OCI-LY7 (cell line): ENCODE data around the gene MARK2. TPM values are rescaled to one million over a fixed set of nuclear protein-coding genes. Genes with fewer than 3 reads are reported as not detected.

Experiments
- BruUV-seq: library from RNA; stranded (reverse); fragments of 400-500 nt; replicated peaks from 2 replicates; lab custom pipeline; 2021; lab: Mats Ljungman, UMichigan
- CTCF ChIA-PET: fragments of 300-600 bp; sonication (Branson Sonifier 250); formaldehyde crosslinking; loops from one replicate; lab custom pipeline; 2022; ENCODE audit warnings: antibody characterized with exemption; ENCODE audit not compliant: unreplicated experiment; lab: Charles Lee
- POLR2A ChIA-PET: fragments of 300-600 bp; sonication (Branson Sonifier 250); formaldehyde crosslinking; loops from one replicate; lab custom pipeline; 2022; ENCODE audit warnings: antibody characterized with exemption; lab: Charles Lee
- DNase-seq: peaks from one replicate; pipeline ENCODE4 v3.0.0-alpha.2; 2015; ENCODE audit warnings: low spot score
- H2AFZ ChIP-seq: fragments of 200-600 bp; sonication (generic), shearing (Covaris generic); 2 replicates; pipeline ENCODE4 v1.6.1; 2014; ENCODE audit warnings: mild to moderate bottlenecking, antibody characterized with exemption, low read length, moderate library complexity
- H3K27ac ChIP-seq: fragments of 200-600 bp; sonication (generic); 2 replicates; pipeline ENCODE4 v1.5.1; 2014; ENCODE audit warnings: mixed run types, low read depth, mild to moderate bottlenecking, moderate library complexity, low read length, inconsistent platforms; ENCODE audit not compliant: poor library complexity, severe bottlenecking
- H3K36me3 ChIP-seq: fragments of 200-600 bp; sonication (generic); 2 replicates; pipeline ENCODE4 v1.6.1; 2014; ENCODE audit warnings: mild to moderate bottlenecking, antibody characterized with exemption, low read length, moderate library complexity, mixed read lengths; ENCODE audit not compliant: insufficient read depth
- H3K4me1 ChIP-seq: fragments of 200-600 bp; sonication (generic); 2 replicates; pipeline ENCODE4 v1.5.1; 2014; ENCODE audit warnings: mild to moderate bottlenecking, low read length; ENCODE audit not compliant: insufficient read depth, poor library complexity, severe bottlenecking
- H3K4me2 ChIP-seq: fragments of 200-600 bp; sonication (generic); 2 replicates; pipeline ENCODE4 v1.6.1; 2014; ENCODE audit warnings: mild to moderate bottlenecking, low read length
- H3K4me3 ChIP-seq: fragments of 200-600 bp; sonication (generic); 2 replicates; pipeline ENCODE4 v1.5.1; 2014; ENCODE audit warnings: mild to moderate bottlenecking, low read depth, low read length; ENCODE audit not compliant: poor library complexity, severe bottlenecking
- H3K79me2 ChIP-seq: fragments of 200-600 bp; sonication (generic); 2 replicates; pipeline ENCODE4 v1.6.1; 2016; ENCODE audit warnings: low read depth, mild to moderate bottlenecking, low read length, moderate library complexity, mixed read lengths; ENCODE audit not compliant: insufficient read depth
- H3K9me2 ChIP-seq: fragments of 200-600 bp; sonication (generic); 2 replicates; pipeline ENCODE4 v1.6.1; 2016; ENCODE audit warnings: mild to moderate bottlenecking, low read length, mixed read lengths; ENCODE audit not compliant: insufficient read depth
- H3K9me3 ChIP-seq: fragments of 200-600 bp; sonication (generic); 2 replicates; pipeline ENCODE4 v1.6.1; 2014; ENCODE audit warnings: mild to moderate bottlenecking, mixed run types, low read length, mixed read lengths
- H4K20me1 ChIP-seq: fragments of 200-600 bp; sonication (generic); 2 replicates; pipeline ENCODE4 v1.6.1; 2014; ENCODE audit warnings: mild to moderate bottlenecking, antibody characterized with exemption, low read length, moderate library complexity, mixed read lengths; ENCODE audit not compliant: insufficient read depth
- EZH2phosphoT487 ChIP-seq: fragments of 200-600 bp; sonication (generic); IDR thresholded peaks from 2 replicates; pipeline ENCODE4 v1.6.1; 2018; ENCODE audit warnings: low read depth, borderline replicate concordance, mild to moderate bottlenecking, mixed run types, antibody characterized with exemption, low read length, moderate library complexity, mixed read lengths
- intact Hi-C: fragments of 100-400 bp; cut with micrococcal nuclease; formaldehyde crosslinking; loops from one replicate; pipeline ENCODE4 v1.10.0; 2022; ENCODE audit not compliant: unreplicated experiment
- total RNA-seq, 2 experiments: library from RNA; depleted of rRNA in 1 of 2; stranded (reverse); fragments of >200 nt in 1 of 2; shearing (Covaris generic) in 1 of 2; gene quantifications; 2 replicates each; pipeline ENCODE4 v1.2.3, GENCODE V29; 2014 to 2022
- TF ChIP-seq, protein P1 (sequence below): fragments of 200-600 bp; sonication (generic); conservative IDR thresholded peaks from 2 replicates; pipeline ENCODE4 v1.5.1; 2014; ENCODE audit warnings: mild to moderate bottlenecking, antibody characterized with exemption, low read length, moderate library complexity, mixed read lengths

The MARK2 gene
- total RNA-seq, 2 experiments from 2014 or later = 22.7 to 45.4 TPM

DNA sequence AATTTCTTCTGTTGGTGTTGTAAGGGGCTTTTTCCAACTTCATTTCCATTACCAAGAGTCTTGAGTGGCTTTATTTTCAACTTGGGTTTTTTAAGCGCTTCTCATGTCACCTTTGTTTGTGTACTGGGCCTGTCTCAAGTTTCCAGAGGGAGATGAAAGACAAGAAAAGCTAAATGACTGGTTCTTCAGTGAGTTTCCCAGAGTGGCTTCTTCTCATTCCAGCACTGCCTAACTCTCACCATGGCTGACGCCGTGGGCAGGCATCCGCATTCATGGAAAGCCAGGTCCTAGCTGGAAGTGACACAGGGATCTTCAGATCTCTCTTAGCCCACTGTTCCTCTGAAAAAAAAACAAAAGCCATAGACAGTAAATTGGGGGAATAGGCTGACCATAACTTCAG is 28.6 kb downstream of the MARK2 start:
- BruUV-seq = no TSS peak
- no peak overlapping the region for H2AFZ ChIP-seq
- intact Hi-C loops = no loop called here

GRCh38 chr11:63868399-63869064 is 29.6 kb downstream of the MARK2 start:
- intact Hi-C loops = no loop called here
- no peak for DNase-seq
- H3K4me1 ChIP-seq = peaks cover 17% of the 10 kb centered on the region
- TF ChIP-seq, protein P1, sequence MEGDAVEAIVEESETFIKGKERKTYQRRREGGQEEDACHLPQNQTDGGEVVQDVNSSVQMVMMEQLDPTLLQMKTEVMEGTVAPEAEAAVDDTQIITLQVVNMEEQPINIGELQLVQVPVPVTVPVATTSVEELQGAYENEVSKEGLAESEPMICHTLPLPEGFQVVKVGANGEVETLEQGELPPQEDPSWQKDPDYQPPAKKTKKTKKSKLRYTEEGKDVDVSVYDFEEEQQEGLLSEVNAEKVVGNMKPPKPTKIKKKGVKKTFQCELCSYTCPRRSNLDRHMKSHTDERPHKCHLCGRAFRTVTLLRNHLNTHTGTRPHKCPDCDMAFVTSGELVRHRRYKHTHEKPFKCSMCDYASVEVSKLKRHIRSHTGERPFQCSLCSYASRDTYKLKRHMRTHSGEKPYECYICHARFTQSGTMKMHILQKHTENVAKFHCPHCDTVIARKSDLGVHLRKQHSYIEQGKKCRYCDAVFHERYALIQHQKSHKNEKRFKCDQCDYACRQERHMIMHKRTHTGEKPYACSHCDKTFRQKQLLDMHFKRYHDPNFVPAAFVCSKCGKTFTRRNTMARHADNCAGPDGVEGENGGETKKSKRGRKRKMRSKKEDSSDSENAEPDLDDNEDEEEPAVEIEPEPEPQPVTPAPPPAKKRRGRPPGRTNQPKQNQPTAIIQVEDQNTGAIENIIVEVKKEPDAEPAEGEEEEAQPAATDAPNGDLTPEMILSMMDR = no peak
- TF ChIP-seq EZH2phosphoT487 = no peak
- peaks cover 69% of the 10 kb centered on the region for H3K36me3 ChIP-seq
- no peak overlapping the region for H3K4me2 ChIP-seq
- no peak overlapping the region for H3K27ac ChIP-seq
- peaks cover 63% of the 10 kb centered on the region for H3K79me2 ChIP-seq
- BruUV-seq = no TSS peak
- no peak overlapping the region for H3K4me3 ChIP-seq
- H3K9me2 ChIP-seq = no peaks in the 10 kb centered on the region
- no peak overlapping the region for H2AFZ ChIP-seq
- H3K9me3 ChIP-seq = no peaks in the 10 kb centered on the region
- ChIA-PET POLR2A (no interaction called here), CTCF (no interaction called here)
- H4K20me1 ChIP-seq = peaks cover 10% of the 10 kb centered on the region; the same call in 1 of the 2 replicates

More for the DNA sequence above, 28.6 kb downstream of the MARK2 start:
- no peak for DNase-seq
- ChIA-PET POLR2A (interaction anchor here (1.1 to 1.3 kb wide), 2 partner anchors 9 to 17 kb away, joined by 5 to 6 read pairs; no protein-coding TSS in a partner anchor), CTCF (no interaction called here)
- Histone ChIP-seq H3K36me3 (peaks cover 70% of the 10 kb centered on the region), H3K27ac (no peak overlapping the region), H3K9me3 (no peaks in the 10 kb centered on the region), H4K20me1 (peaks cover 10% of the 10 kb centered on the region; the same call in 1 of the 2 replicates), H3K9me2 (no peaks in the 10 kb centered on the region), H3K4me3 (no peak overlapping the region), H3K4me1 (peaks cover 20% of the 10 kb centered on the region), H3K79me2 (peaks cover 66% of the 10 kb centered on the region), H3K4me2 (no peak overlapping the region)
- no peak for TF ChIP-seq EZH2phosphoT487
- TF ChIP-seq, protein P1 = no peak

DNA sequence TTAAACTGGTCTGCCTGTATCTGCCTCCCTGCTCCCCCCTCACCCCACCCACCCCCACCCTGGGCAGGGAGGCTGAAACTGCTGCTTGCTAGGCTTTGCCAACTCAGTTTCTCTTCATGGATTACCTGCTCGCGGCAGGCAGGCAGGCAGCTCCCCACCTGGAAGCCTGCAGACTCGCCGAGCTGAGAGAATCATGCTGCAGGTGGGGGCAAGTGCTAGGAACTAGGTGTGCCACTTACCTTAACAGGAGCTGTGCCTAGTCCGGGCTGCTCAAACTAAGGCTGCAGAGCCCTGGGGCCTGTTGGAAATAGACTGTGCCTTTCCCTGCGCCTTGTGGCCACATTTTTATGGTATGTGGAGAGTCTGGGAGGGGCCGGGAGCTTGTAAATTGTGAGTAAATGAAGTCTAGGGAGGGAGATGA is 30.3 kb downstream of the MARK2 start:
- H3K36me3 ChIP-seq = peaks cover 73% of the 10 kb centered on the region
- H3K4me3 ChIP-seq = no peak overlapping the region
- no peak overlapping the region for H3K27ac ChIP-seq
- peaks cover 17% of the 10 kb centered on the region for H3K4me1 ChIP-seq
- ChIA-PET CTCF (no interaction called here), POLR2A (no interaction called here)
- intact Hi-C loops = no loop called here
- H3K79me2 ChIP-seq = peaks cover 68% of the 10 kb centered on the region
- H2AFZ ChIP-seq = no peak overlapping the region
- no TSS peak for BruUV-seq
- peaks cover 10% of the 10 kb centered on the region; the same call in 1 of the 2 replicates for H4K20me1 ChIP-seq
- H3K9me2 ChIP-seq = no peaks in the 10 kb centered on the region
- no peak overlapping the region for H3K4me2 ChIP-seq
- DNase-seq = no peak
- H3K9me3 ChIP-seq = no peaks in the 10 kb centered on the region
- TF ChIP-seq EZH2phosphoT487 = no peak
- TF ChIP-seq, protein P1 = no peak
